ENCODE measurements around the gene ULK2.

The ULK2 gene

GRCh38 chr17:19771971-19772630 is 95.6 kb downstream of the ULK2 start:
- ChIA-PET CTCF (interaction anchor here (3.3 kb wide), 1 partner anchor 9 kb away, joined by 16 read pairs; no protein-coding TSS in a partner anchor), POLR2A (no interaction called here)
- DNase-seq (ENCODE audit: extremely low spot score) = no peak
- TF ChIP-seq FOXA1 (IDR thresholded peaks at IDR 0.05) (no peak), ARNT (IDR thresholded peaks at IDR 0.05) (no peak), L3MBTL2 (conservative IDR thresholded peaks at IDR 0.05) (no peak), CTBP1 (IDR thresholded peaks at IDR 0.05; ENCODE audit: borderline replicate concordance) (no peak), PKNOX1 (IDR thresholded peaks at IDR 0.05) (no peak), ZNF384 (IDR thresholded peaks at IDR 0.05) (no peak), NFRKB (IDR thresholded peaks at IDR 0.05) (no peak), FOXK2 (IDR thresholded peaks at IDR 0.05) (no peak), ELF4 (IDR thresholded peaks at IDR 0.05) (no peak), LEF1 (IDR thresholded peaks at IDR 0.05; ENCODE audit: borderline replicate concordance) (no peak), BHLHE40 (IDR thresholded peaks at IDR 0.05; ENCODE audit: borderline replicate concordance) (no peak), SUZ12 (IDR thresholded peaks at IDR 0.05) (no peak), TARDBP (IDR thresholded peaks at IDR 0.05) (no peak), HDGF (IDR thresholded peaks at IDR 0.05; ENCODE audit: borderline replicate concordance) (no peak), SP1 (IDR thresholded peaks at IDR 0.05) (no peak), FOXM1 (IDR thresholded peaks at IDR 0.05; ENCODE audit: borderline replicate concordance) (no peak)

- TF ChIP-seq HDGF (IDR thresholded peaks at IDR 0.05; ENCODE audit: borderline replicate concordance) (no peak), FOXA1 (IDR thresholded peaks at IDR 0.05) (no peak), ARNT (IDR thresholded peaks at IDR 0.05) (no peak), PKNOX1 (IDR thresholded peaks at IDR 0.05) (no peak), SP1 (IDR thresholded peaks at IDR 0.05) (no peak), FOXM1 (IDR thresholded peaks at IDR 0.05; ENCODE audit: borderline replicate concordance) (no peak), ELF4 (IDR thresholded peaks at IDR 0.05) (no peak)
- no peak for DNase-seq (ENCODE audit: extremely low spot score)
- ChIA-PET POLR2A (no interaction called here), CTCF (interaction anchor here (0.8 to 3.3 kb wide), 3 partner anchors 8 to 324 kb away, joined by 3 to 16 read pairs (median 3); no protein-coding TSS in a partner anchor)
Measured at GRCh38 chr17:19770985-19771735, 96.6 kb downstream of the ULK2 start.

- TF ChIP-seq PKNOX1 (IDR thresholded peaks at IDR 0.05) = no peak
- TF ChIP-seq ZNF384 (IDR thresholded peaks at IDR 0.05) = no peak
- TF ChIP-seq ELF4 (IDR thresholded peaks at IDR 0.05) = no peak
- TF ChIP-seq FOXA1 (IDR thresholded peaks at IDR 0.05) = no peak
- TF ChIP-seq FOXK2 (IDR thresholded peaks at IDR 0.05) = no peak
- DNase-seq (ENCODE audit: extremely low spot score) = no peak
- ChIA-PET POLR2A (no interaction called here), CTCF (interaction anchor here (0.8 kb wide), 1 partner anchor 17 kb away, joined by 3 read pairs; no protein-coding TSS in a partner anchor)
Measured at GRCh38 chr17:19769946-19770652, 97.6 kb downstream of the ULK2 start.

- ChIA-PET CTCF (no interaction called here), POLR2A (interaction anchor here (1.4 kb wide), 1 partner anchor 120 kb away, joined by 4 read pairs; the partner anchor contains the start of gene ALDH3A2)
- TF ChIP-seq NFRKB (IDR thresholded peaks at IDR 0.05) (no peak), FOXA1 (IDR thresholded peaks at IDR 0.05) (no peak), FOXM1 (IDR thresholded peaks at IDR 0.05; ENCODE audit: borderline replicate concordance) (no peak)
- no peak for DNase-seq (ENCODE audit: extremely low spot score)
Measured at GRCh38 chr17:19768046-19768782, 99.5 kb downstream of the ULK2 start.

GRCh38 chr17:19766421-19767270 is 101.1 kb downstream of the ULK2 start:
- POLR2A ChIA-PET = interaction anchor here (1.2 to 1.4 kb wide), 2 partner anchors 118 to 389 kb away, joined by 5 to 11 read pairs; partner anchors contain the start of genes ALDH3A2 and MAPK7
- no peak for TF ChIP-seq CTBP1 (IDR thresholded peaks at IDR 0.05; ENCODE audit: borderline replicate concordance)
- TF ChIP-seq TARDBP (IDR thresholded peaks at IDR 0.05) = no peak
- no peak for TF ChIP-seq ELF4 (IDR thresholded peaks at IDR 0.05)
- 0 out of 2 replicates have a peak, but pooled peaks have one; percentile 79 for TF ChIP-seq HDGF (IDR thresholded peaks at IDR 0.05; ENCODE audit: borderline replicate concordance)
- TF ChIP-seq PKNOX1 (IDR thresholded peaks at IDR 0.05) = no peak
- no peak for TF ChIP-seq FOXA1 (IDR thresholded peaks at IDR 0.05)
- TF ChIP-seq LEF1 (IDR thresholded peaks at IDR 0.05; ENCODE audit: borderline replicate concordance) = no peak
- 0 out of 2 replicates have a peak, but pooled peaks have one; percentile 34 for TF ChIP-seq ARNT (IDR thresholded peaks at IDR 0.05)
- CTCF ChIA-PET = interaction anchor here (0.5 to 2.0 kb wide), 22 partner anchors 8 to 405 kb away, joined by 3 to 12 read pairs (median 4); partner anchors contain the start of genes ALDH3A2 and B9D1
- DNase-seq (ENCODE audit: extremely low spot score) = peak; percentile 83

All from HEK293T (cell line).